Epithelial cell of esophagus (primary cell): Measurements from ENCODE around the gene MAGEF1.
"Not testable (repeated sequence)": the region's sequence is repeated elsewhere in the genome, so short reads cannot be mapped to it uniquely, and the experiment has no call there.

ENCODE experiments used
- DNase-seq: peaks from one replicate; pipeline ENCODE4 v3.0.0; 2010; ENCODE audit warnings: low read depth
- H3K4me3 ChIP-seq: 2 replicates; pipeline ENCODE4 v1.5.1; 2011; ENCODE audit warnings: mild to moderate bottlenecking, low read length, control low read depth
- TF ChIP-seq, protein P1 (sequence below): IDR thresholded peaks from 2 replicates; pipeline ENCODE4 v1.5.1; 2011; ENCODE audit warnings: low read depth, mild to moderate bottlenecking, low read length, control low read depth, inconsistent platforms; ENCODE audit not compliant: insufficient read depth; ENCODE audit errors: missing control alignments

Gene MAGEF1

DNA sequence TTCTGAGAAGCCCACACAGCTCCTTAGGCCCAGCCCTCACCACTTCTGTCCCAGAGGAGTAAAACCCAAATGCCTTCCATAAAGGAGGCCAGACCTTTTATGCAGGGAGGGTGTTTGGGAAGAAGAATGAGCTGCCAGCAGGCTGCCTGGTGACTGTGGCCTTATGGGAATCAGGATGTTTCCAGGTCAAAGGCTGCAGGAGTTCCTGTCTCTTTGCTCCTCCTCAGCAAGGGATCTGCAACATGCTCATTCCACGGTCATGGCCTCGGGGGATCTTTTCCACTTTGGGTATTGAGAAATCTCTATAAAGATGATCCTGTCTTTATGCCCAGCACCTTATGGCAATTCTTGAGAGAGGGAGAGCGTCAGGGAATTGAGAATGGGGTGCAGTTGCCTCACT lies 25.2 kb upstream of the MAGEF1 start:
- DNase-seq, result no peak
- H3K4me3 ChIP-seq, result no peak overlapping the region
- TF ChIP-seq, protein P1, sequence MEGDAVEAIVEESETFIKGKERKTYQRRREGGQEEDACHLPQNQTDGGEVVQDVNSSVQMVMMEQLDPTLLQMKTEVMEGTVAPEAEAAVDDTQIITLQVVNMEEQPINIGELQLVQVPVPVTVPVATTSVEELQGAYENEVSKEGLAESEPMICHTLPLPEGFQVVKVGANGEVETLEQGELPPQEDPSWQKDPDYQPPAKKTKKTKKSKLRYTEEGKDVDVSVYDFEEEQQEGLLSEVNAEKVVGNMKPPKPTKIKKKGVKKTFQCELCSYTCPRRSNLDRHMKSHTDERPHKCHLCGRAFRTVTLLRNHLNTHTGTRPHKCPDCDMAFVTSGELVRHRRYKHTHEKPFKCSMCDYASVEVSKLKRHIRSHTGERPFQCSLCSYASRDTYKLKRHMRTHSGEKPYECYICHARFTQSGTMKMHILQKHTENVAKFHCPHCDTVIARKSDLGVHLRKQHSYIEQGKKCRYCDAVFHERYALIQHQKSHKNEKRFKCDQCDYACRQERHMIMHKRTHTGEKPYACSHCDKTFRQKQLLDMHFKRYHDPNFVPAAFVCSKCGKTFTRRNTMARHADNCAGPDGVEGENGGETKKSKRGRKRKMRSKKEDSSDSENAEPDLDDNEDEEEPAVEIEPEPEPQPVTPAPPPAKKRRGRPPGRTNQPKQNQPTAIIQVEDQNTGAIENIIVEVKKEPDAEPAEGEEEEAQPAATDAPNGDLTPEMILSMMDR, result no peak

GRCh38 chr3:184734903-184735701 lies 23.2 kb upstream of the MAGEF1 start:
- TF ChIP-seq, protein P1, result no peak
- no peak for DNase-seq
- no peak overlapping the region for H3K4me3 ChIP-seq

DNA sequence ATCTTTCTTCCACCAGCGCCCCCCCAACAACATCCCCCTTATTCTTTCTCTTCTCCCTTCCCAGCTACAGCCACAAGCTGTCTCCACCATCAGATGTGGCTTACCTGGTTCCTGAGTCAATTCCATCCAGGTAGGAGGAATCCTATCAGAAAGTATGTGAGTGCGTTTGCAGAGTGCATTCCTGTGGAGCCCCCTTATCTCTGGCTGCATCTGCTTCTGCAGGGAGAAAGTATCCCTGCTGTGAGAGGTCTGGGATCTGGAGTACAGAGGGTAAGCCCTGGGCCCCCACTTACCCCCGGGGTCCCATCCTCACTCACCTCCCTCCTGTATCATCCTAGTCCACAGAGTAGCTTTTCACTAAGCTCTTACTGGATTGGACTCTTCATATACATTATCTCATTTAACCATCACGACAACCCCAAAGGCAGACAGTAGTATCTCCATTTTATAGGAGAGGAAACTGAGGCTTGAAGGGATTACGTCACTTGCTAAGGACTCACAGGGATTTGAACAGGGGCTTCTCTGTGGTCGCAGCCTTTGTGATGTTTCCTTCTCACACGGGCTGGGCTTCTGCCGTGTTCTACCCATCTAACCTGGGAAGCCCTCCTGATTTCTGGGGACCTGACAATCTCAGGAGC lies 22.2 kb upstream of the MAGEF1 start:
- no peak overlapping the region for H3K4me3 ChIP-seq
- TF ChIP-seq, protein P1, result no peak
- DNase-seq, result no peak

- no peak overlapping the region for H3K4me3 ChIP-seq
- peak; percentile 73 for DNase-seq
- TF ChIP-seq, protein P1, result no peak
Observed at GRCh38 chr3:184733181-184733580, 21.3 kb upstream of the MAGEF1 start.

GRCh38 chr3:184731786-184732537 lies 20.1 kb upstream of the MAGEF1 start:
- no peak for DNase-seq
- TF ChIP-seq, protein P1, result no peak
- H3K4me3 ChIP-seq, result no peak overlapping the region

GRCh38 chr3:184730924-184731323 lies 19.1 kb upstream of the MAGEF1 start:
- TF ChIP-seq, protein P1, result no peak
- DNase-seq, result no peak
- H3K4me3 ChIP-seq, result no peak overlapping the region

- H3K4me3 ChIP-seq, DNase-seq: not testable (repeated sequence)
Observed at GRCh38 chr3:184729154-184729553, 17.3 kb upstream of the MAGEF1 start.
